Measurements from ENCODE around the gene HDAC1.
A peak's percentile ranks its signal among the peaks of the same experiment; 100 is the strongest.
"Not testable (repeated sequence)": the region's sequence is repeated elsewhere in the genome, so short reads cannot be mapped to it uniquely, and the experiment has no call there.

Gene HDAC1

DNA sequence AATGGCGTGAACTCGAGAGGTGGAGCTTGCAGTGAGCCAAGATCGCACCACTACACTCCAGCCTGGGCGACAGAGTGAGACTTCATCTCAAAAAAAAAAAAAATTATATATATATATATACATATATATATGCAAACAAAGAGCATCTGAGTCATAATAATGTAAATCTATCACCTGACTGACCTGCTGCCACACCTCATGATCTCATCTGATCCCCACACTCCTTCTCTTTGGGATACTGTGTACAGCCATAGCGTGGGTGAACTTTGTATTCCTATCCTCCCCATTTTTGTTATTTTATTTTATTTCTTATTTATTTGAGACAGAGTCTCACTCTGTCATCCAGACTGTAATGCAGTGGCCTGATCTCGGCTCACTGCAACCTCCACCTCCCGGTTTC lies 2.6 kb upstream of the HDAC1 start:
- Histone ChIP-seq H3K79me2 (ENCODE audit: insufficient read depth, low read length) (peaks cover 23% of the 10 kb centered on the region), H3K27me3 (ENCODE audit: low read length) (no peaks in the 10 kb centered on the region), H3K36me3 (ENCODE audit: low read length) (peaks cover 6% of the 10 kb centered on the region; the same call in 1 of the 2 replicates), H3K4me2 (ENCODE audit: low read depth, low read length, poor library complexity, severe bottlenecking) (no peak overlapping the region), H3K9ac (ENCODE audit: low read length) (no peak overlapping the region), H3F3A (ENCODE audit: insufficient read depth) (peaks cover 28% of the 10 kb centered on the region), H3K9me2 (replicated peaks; ENCODE audit: insufficient read depth, low read length) (no peaks in the 10 kb centered on the region), H2AFZ (ENCODE audit: low read depth, low read length, severe bottlenecking) (no peak overlapping the region), H3K9me3 (ENCODE audit: insufficient read depth, low read length) (no peaks in the 10 kb centered on the region), H3K27ac (ENCODE audit: low read depth, low read length) (no peak overlapping the region), H3K4me3 (ENCODE audit: insufficient read depth, low read length, poor library complexity, severe bottlenecking) (no peak overlapping the region), H4K20me1 (ENCODE audit: low read depth, low read length) (no peaks in the 10 kb centered on the region)
- TF ChIP-seq EZH2phosphoT487 (conservative IDR thresholded peaks at IDR 0.05; ENCODE audit: low read length) = no peak
- TF ChIP-seq, protein P1, sequence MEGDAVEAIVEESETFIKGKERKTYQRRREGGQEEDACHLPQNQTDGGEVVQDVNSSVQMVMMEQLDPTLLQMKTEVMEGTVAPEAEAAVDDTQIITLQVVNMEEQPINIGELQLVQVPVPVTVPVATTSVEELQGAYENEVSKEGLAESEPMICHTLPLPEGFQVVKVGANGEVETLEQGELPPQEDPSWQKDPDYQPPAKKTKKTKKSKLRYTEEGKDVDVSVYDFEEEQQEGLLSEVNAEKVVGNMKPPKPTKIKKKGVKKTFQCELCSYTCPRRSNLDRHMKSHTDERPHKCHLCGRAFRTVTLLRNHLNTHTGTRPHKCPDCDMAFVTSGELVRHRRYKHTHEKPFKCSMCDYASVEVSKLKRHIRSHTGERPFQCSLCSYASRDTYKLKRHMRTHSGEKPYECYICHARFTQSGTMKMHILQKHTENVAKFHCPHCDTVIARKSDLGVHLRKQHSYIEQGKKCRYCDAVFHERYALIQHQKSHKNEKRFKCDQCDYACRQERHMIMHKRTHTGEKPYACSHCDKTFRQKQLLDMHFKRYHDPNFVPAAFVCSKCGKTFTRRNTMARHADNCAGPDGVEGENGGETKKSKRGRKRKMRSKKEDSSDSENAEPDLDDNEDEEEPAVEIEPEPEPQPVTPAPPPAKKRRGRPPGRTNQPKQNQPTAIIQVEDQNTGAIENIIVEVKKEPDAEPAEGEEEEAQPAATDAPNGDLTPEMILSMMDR (IDR thresholded peaks at IDR 0.05; ENCODE audit: insufficient read depth, low read length, poor library complexity, severe bottlenecking) = no peak

- Histone ChIP-seq H4K20me1 (ENCODE audit: low read depth, low read length) (peaks cover 12% of the 10 kb centered on the region), H3K27ac (ENCODE audit: low read depth, low read length) (peak overlapping the region; percentile 90), H3K9me3 (ENCODE audit: insufficient read depth, low read length) (no peaks in the 10 kb centered on the region), H2AFZ (ENCODE audit: low read depth, low read length, severe bottlenecking) (peak overlapping the region; percentile 63), H3K4me2 (ENCODE audit: low read depth, low read length, poor library complexity, severe bottlenecking) (peak overlapping the region; percentile 91), H3K4me3 (ENCODE audit: insufficient read depth, low read length, poor library complexity, severe bottlenecking) (peak overlapping the region; percentile 51), H3F3A (ENCODE audit: insufficient read depth) (peaks cover 23% of the 10 kb centered on the region), H3K9ac (ENCODE audit: low read length) (peak overlapping the region; percentile 99), H3K27me3 (ENCODE audit: low read length) (no peaks in the 10 kb centered on the region), H3K9me2 (replicated peaks; ENCODE audit: insufficient read depth, low read length) (no peaks in the 10 kb centered on the region), H3K79me2 (ENCODE audit: insufficient read depth, low read length) (peaks cover 43% of the 10 kb centered on the region), H3K36me3 (ENCODE audit: low read length) (peaks cover 2% of the 10 kb centered on the region; the same call in 1 of the 2 replicates)
- TF ChIP-seq, protein P1 (IDR thresholded peaks at IDR 0.05; ENCODE audit: insufficient read depth, low read length, poor library complexity, severe bottlenecking) = no peak
- TF ChIP-seq EZH2phosphoT487 (conservative IDR thresholded peaks at IDR 0.05; ENCODE audit: low read length) = no peak
These were observed 657 bp upstream of the HDAC1 start for GRCh38 chr1:32291145-32291707.

DNA sequence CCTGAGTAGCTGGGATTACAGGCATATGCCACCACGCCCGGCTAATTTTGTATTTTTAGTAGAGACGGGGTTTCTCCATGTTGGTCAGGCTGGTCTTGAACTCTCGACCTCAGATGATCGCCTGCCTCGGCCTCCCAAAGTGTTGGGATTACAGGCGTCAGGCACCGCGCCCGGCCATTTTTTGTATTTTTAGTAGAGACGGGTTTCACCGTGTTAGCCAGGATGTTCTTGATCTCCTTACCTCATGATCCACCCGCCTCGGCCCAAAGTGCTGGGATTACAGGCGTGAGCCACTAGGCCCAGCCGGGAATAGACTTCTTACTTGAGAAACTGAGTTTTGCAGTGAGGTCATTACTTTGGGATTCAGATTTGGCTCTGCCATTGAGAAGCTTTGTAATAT lies 6.3 kb downstream of the HDAC1 start:
- H3K9ac ChIP-seq (ENCODE audit: low read length); H3K27me3 ChIP-seq (ENCODE audit: low read length); H3F3A ChIP-seq (ENCODE audit: insufficient read depth); H3K4me2 ChIP-seq (ENCODE audit: low read depth, low read length, poor library complexity, severe bottlenecking); H3K9me2 ChIP-seq (replicated peaks; ENCODE audit: insufficient read depth, low read length); H2AFZ ChIP-seq (ENCODE audit: low read depth, low read length, severe bottlenecking); H3K4me3 ChIP-seq (ENCODE audit: insufficient read depth, low read length, poor library complexity, severe bottlenecking); H3K9me3 ChIP-seq (ENCODE audit: insufficient read depth, low read length); H3K27ac ChIP-seq (ENCODE audit: low read depth, low read length): not testable (repeated sequence)
- peaks cover 95% of the 10 kb centered on the region for H3K79me2 ChIP-seq (ENCODE audit: insufficient read depth, low read length)
- peaks cover 41% of the 10 kb centered on the region for H4K20me1 ChIP-seq (ENCODE audit: low read depth, low read length)
- peaks cover 19% of the 10 kb centered on the region for H3K36me3 ChIP-seq (ENCODE audit: low read length)

GRCh38 chr1:32299327-32299726 lies 7.4 kb downstream of the HDAC1 start:
- H4K20me1 ChIP-seq (ENCODE audit: low read depth, low read length) = peaks cover 41% of the 10 kb centered on the region
- H3K36me3 ChIP-seq (ENCODE audit: low read length) = peaks cover 29% of the 10 kb centered on the region
- peaks cover 95% of the 10 kb centered on the region for H3K79me2 ChIP-seq (ENCODE audit: insufficient read depth, low read length)

More at GRCh38 chr1:32299327-32299726, 7.4 kb downstream of the HDAC1 start:
- Histone ChIP-seq H3F3A (ENCODE audit: insufficient read depth) (no peaks in the 10 kb centered on the region), H3K9me2 (replicated peaks; ENCODE audit: insufficient read depth, low read length) (no peaks in the 10 kb centered on the region), H3K4me2 (ENCODE audit: low read depth, low read length, poor library complexity, severe bottlenecking) (no peak overlapping the region), H2AFZ (ENCODE audit: low read depth, low read length, severe bottlenecking) (no peak overlapping the region), H3K9ac (ENCODE audit: low read length) (no peak overlapping the region), H3K27me3 (ENCODE audit: low read length) (no peaks in the 10 kb centered on the region), H3K9me3 (ENCODE audit: insufficient read depth, low read length) (no peaks in the 10 kb centered on the region), H3K4me3 (ENCODE audit: insufficient read depth, low read length, poor library complexity, severe bottlenecking) (no peak overlapping the region), H3K27ac (ENCODE audit: low read depth, low read length) (no peak overlapping the region)
- no peak for TF ChIP-seq EZH2phosphoT487 (conservative IDR thresholded peaks at IDR 0.05; ENCODE audit: low read length)
